Lower leg skin (tissue), 3 donors: ENCODE data around the gene TDRD9.

Source experiments
- CTCF ChIP-seq, 3 donors: fragments of 450-650 bp; IDR thresholded peaks; one replicate each; pipeline ENCODE4 v1.5.1; 2016; ENCODE audit warnings: antibody characterized with exemption in 3 of 3, mild to moderate bottlenecking in 3 of 3, moderate library complexity in 2 of 3
- POLR2A ChIP-seq, 2 donors: fragments of 450-650 bp; IDR thresholded peaks; one replicate each; pipeline ENCODE4 v1.6.1; 2016 to 2017; ENCODE audit warnings: antibody characterized with exemption in 2 of 2, mild to moderate bottlenecking in 1 of 2, moderate library complexity in 1 of 2

DNA sequence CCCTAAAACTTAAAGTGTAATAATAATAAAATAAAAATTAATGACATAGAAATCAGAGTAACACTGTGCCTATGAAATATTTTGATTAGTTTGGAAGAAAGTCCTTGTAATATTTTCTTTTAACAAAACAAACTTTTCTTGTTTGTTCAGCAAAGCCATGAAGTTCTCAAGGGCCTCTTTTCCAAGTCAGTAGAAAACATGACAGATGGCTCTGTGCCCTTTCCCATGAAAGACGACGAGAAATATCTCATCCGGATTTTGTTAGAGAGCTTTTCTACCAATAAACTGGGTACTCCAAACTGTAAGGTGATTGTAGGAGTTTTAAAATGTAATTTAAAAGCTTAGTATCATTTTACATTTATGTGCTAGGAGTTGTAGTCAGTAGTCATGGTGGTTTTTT lies 102.7 kb downstream of the TDRD9 start:
- no peak for TF ChIP-seq CTCF (IDR thresholded peaks at IDR 0.05)
- no peak for TF ChIP-seq POLR2A (IDR thresholded peaks at IDR 0.05)
